ENCODE measurements around the gene PTPRN2. TPM values are rescaled to one million over a fixed set of nuclear protein-coding genes. Genes with fewer than 3 reads are reported as not detected.

The PTPRN2 gene
- total RNA-seq, 2 donors from 2014 or later, result 26.1 to 55.5 TPM

DNA sequence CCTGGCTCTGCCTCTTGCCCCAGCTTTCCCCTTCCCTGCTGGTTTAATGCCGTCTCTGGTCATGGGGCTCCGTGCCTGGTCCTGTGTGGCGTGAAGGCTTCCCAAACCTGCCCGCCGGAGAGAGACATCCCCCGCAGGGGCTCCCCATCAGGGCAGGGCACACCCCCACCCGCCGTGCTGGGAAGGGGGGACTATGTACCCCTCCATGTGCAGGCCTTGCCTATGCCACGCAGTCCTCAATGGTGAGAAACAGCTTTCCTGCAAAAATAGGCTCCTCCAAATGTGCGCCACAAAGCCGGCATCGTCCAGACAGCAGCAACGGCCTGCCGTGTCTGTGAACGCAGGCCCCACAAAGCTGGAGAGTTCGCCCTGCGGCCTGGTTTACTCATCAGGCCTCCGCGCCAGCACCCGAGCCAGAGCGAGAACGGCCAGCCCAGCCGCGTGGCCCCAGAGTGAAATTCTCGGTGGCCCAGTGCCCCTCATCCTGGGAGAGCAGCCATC is 937.4 kb downstream of the PTPRN2 start:
- Histone ChIP-seq H3K27ac (no peak overlapping the region), H3K4me3 (no peak overlapping the region), H3K9me3 (no peaks in the 10 kb centered on the region), H3K4me1 (replicated peaks) (no peaks in the 10 kb centered on the region), H3K27me3 (replicated peaks; ENCODE audit: insufficient read depth) (no peaks in the 10 kb centered on the region), H3K36me3 (no peaks in the 10 kb centered on the region)
- intact Hi-C loops (cut with DNase I), result no loop called here
- no peak for DNase-seq (ENCODE audit: low spot score)
- 90% methylated on average over 24 of the region's 25 CpGs for WGBS
- no peak for TF ChIP-seq POLR2A (IDR thresholded peaks at IDR 0.05)
- TF ChIP-seq POLR2AphosphoS5 (IDR thresholded peaks at IDR 0.05), result no peak
- TF ChIP-seq, protein P1, sequence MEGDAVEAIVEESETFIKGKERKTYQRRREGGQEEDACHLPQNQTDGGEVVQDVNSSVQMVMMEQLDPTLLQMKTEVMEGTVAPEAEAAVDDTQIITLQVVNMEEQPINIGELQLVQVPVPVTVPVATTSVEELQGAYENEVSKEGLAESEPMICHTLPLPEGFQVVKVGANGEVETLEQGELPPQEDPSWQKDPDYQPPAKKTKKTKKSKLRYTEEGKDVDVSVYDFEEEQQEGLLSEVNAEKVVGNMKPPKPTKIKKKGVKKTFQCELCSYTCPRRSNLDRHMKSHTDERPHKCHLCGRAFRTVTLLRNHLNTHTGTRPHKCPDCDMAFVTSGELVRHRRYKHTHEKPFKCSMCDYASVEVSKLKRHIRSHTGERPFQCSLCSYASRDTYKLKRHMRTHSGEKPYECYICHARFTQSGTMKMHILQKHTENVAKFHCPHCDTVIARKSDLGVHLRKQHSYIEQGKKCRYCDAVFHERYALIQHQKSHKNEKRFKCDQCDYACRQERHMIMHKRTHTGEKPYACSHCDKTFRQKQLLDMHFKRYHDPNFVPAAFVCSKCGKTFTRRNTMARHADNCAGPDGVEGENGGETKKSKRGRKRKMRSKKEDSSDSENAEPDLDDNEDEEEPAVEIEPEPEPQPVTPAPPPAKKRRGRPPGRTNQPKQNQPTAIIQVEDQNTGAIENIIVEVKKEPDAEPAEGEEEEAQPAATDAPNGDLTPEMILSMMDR (IDR thresholded peaks at IDR 0.05), result no peak

DNA sequence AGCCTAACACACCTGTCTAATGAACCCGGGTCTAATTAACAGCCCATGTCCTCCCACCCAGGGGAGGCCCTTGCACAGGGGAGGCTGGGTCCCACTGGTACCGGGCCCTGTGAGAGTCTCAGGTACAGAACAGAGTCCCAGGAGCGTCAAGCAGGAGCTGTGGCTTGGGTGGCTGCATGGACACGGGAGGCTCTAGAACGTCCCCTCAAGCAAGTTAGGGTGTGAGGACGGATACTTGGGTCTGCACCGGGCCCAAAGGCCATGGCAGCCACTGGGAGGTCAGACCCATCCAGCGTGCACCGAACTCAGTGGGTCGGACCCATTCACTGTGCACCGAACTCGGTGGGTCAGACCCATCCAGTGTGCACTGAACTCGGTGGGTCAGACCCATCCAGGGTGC is 941.1 kb downstream of the PTPRN2 start:
- Histone ChIP-seq H3K9me3 (no peaks in the 10 kb centered on the region), H3K36me3 (no peaks in the 10 kb centered on the region), H3K4me3 (no peak overlapping the region), H3K4me1 (replicated peaks) (no peaks in the 10 kb centered on the region), H3K27ac (no peak overlapping the region), H3K27me3 (replicated peaks; ENCODE audit: insufficient read depth) (no peaks in the 10 kb centered on the region)
- intact Hi-C loops (cut with DNase I), result no loop called here
- TF ChIP-seq POLR2A (IDR thresholded peaks at IDR 0.05) (no peak), POLR2AphosphoS5 (IDR thresholded peaks at IDR 0.05) (no peak)
- TF ChIP-seq, protein P1 (IDR thresholded peaks at IDR 0.05), result no peak
- no peak for DNase-seq (ENCODE audit: low spot score)
- 97% methylated on average over 13 of the region's 13 CpGs for WGBS

DNA sequence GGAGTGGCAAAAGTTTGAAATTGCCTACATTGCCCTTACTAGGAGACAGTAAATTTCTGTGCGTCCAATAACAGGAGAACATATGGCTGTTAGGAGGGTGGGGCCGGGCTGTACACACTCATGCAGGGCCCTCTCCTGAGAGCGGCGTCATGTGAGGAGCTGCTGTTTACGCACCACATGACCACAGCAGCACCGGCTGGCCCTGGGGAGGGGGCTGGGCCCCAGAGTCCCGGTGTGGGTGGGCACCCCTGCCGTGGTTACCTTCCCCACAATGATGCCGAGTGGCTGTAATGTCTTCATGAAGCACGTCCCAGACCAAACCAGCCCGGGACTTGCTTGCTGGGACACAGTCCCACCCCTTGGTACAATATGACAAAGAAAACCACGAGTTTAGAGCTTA is 942.1 kb downstream of the PTPRN2 start:
- Histone ChIP-seq H3K27me3 (replicated peaks; ENCODE audit: insufficient read depth) (no peaks in the 10 kb centered on the region), H3K36me3 (no peaks in the 10 kb centered on the region), H3K27ac (no peak overlapping the region), H3K9me3 (no peaks in the 10 kb centered on the region), H3K4me3 (no peak overlapping the region), H3K4me1 (replicated peaks) (no peaks in the 10 kb centered on the region)
- intact Hi-C loops (cut with DNase I), result no loop called here
- TF ChIP-seq POLR2A (IDR thresholded peaks at IDR 0.05) (no peak), POLR2AphosphoS5 (IDR thresholded peaks at IDR 0.05) (no peak)
- TF ChIP-seq, protein P1 (IDR thresholded peaks at IDR 0.05), result no peak
- WGBS, result 79% methylated on average over 12 of the region's 12 CpGs
- DNase-seq (ENCODE audit: low spot score), result no peak

DNA sequence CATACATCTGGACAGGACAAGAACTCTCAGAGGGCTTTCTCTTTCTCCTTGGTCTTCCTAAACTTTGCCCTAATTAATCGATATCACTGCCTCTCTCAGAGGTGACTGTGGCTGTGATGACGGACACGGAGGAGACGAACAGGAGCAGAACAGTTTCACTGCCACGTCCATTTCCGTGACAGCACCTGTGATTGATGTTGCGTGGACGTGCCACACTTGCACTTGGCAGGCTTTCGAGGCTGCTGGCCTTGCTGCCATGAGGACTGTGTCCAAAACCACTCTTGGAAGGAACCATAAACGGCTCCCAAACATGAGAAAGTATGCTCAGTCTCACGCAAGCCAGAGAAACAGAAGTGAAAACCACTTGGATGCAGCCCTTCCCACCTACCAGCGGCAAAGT is 942.7 kb downstream of the PTPRN2 start:
- no peak overlapping the region for H3K4me3 ChIP-seq
- no peaks in the 10 kb centered on the region for H3K4me1 ChIP-seq (replicated peaks)
- H3K36me3 ChIP-seq, result no peaks in the 10 kb centered on the region
- H3K9me3 ChIP-seq, result no peaks in the 10 kb centered on the region
- no peaks in the 10 kb centered on the region for H3K27me3 ChIP-seq (replicated peaks; ENCODE audit: insufficient read depth)
- WGBS, result 88% methylated on average over 12 of the region's 12 CpGs
- no peak for DNase-seq (ENCODE audit: low spot score)
- no peak overlapping the region for H3K27ac ChIP-seq
- intact Hi-C loops (cut with DNase I), result no loop called here
- TF ChIP-seq, protein P1 (IDR thresholded peaks at IDR 0.05), result no peak

DNA sequence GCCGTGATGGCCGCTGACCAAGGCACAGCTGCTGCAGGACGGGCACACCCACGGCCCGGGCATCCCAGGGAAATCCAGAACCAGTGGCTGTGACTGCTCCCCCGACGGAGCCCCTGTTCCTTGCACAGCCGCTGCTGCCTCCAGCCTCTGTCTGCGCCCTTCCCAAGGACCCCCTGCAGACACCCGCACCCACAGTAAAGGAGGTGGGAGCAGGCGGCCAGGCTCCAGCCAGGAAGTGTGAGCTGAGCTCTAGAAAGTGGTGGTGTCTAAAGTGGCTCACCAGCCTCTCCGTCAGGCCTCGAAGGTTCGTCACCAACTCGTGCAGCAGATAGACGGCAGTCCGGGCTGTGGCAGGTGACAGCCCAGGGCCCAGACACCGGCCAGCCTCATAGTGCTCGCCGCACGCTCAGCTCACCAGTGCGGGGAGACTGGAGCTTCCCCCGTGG is 944.1 kb downstream of the PTPRN2 start:
- H3K4me1 ChIP-seq (replicated peaks), result no peaks in the 10 kb centered on the region
- DNase-seq (ENCODE audit: low spot score), result no peak
- no peaks in the 10 kb centered on the region for H3K27me3 ChIP-seq (replicated peaks; ENCODE audit: insufficient read depth)
- no peak overlapping the region for H3K27ac ChIP-seq
- no peak overlapping the region for H3K4me3 ChIP-seq
- 85% methylated on average over 22 of the region's 23 CpGs for WGBS
- no peaks in the 10 kb centered on the region for H3K9me3 ChIP-seq
- H3K36me3 ChIP-seq, result no peaks in the 10 kb centered on the region
- TF ChIP-seq POLR2A (IDR thresholded peaks at IDR 0.05) (no peak), POLR2AphosphoS5 (IDR thresholded peaks at IDR 0.05) (no peak)
- TF ChIP-seq, protein P1 (IDR thresholded peaks at IDR 0.05), result no peak
- intact Hi-C loops (cut with DNase I), result no loop called here
